ENCODE measurements around the gene L3MBTL2.
"Not testable (repeated sequence)": the region's sequence is repeated elsewhere in the genome, so short reads cannot be mapped to it uniquely, and the experiment has no call there.

L3MBTL2 gene

GRCh38 chr22:41241133-41241676 lies 36.1 kb downstream of the L3MBTL2 start:
- DNase-seq (ENCODE audit: low read depth) = no peak

GRCh38 chr22:41242396-41243117 lies 37.4 kb downstream of the L3MBTL2 start:
- DNase-seq (ENCODE audit: low read depth) = no peak

GRCh38 chr22:41243361-41243760 lies 38.2 kb downstream of the L3MBTL2 start:
- no peak for DNase-seq (ENCODE audit: low read depth)

GRCh38 chr22:41245917-41246499 lies 40.9 kb downstream of the L3MBTL2 start:
- DNase-seq (ENCODE audit: low read depth) = no peak

- no peak for DNase-seq (ENCODE audit: low read depth)
These were observed 42.6 kb downstream of the L3MBTL2 start for GRCh38 chr22:41247703-41248102.

- DNase-seq (ENCODE audit: low read depth) = no peak
These were observed 43.2 kb downstream of the L3MBTL2 start for GRCh38 chr22:41248314-41248713.

- DNase-seq (ENCODE audit: low read depth) = no peak
These were observed 43.6 kb downstream of the L3MBTL2 start for GRCh38 chr22:41248758-41249157.

- no peak for DNase-seq (ENCODE audit: low read depth)
These were observed 44.3 kb downstream of the L3MBTL2 start for GRCh38 chr22:41249442-41249841.

- no peak for DNase-seq (ENCODE audit: low read depth)
These were observed 45.0 kb downstream of the L3MBTL2 start for GRCh38 chr22:41250127-41250526.

- DNase-seq (ENCODE audit: low read depth) = no peak
These were observed 47.3 kb downstream of the L3MBTL2 start for GRCh38 chr22:41252365-41252764.

GRCh38 chr22:41254230-41254629 lies 49.1 kb downstream of the L3MBTL2 start:
- DNase-seq (ENCODE audit: low read depth) = no peak

GRCh38 chr22:41256254-41257253 lies 51.4 kb downstream of the L3MBTL2 start:
- peak; percentile 94 for DNase-seq (ENCODE audit: low read depth)

- no peak for DNase-seq (ENCODE audit: low read depth)
These were observed 52.6 kb downstream of the L3MBTL2 start for GRCh38 chr22:41257696-41258095.

GRCh38 chr22:41259756-41260155 lies 54.6 kb downstream of the L3MBTL2 start:
- not testable (repeated sequence) for DNase-seq (ENCODE audit: low read depth)

GRCh38 chr22:41260871-41261270 lies 55.8 kb downstream of the L3MBTL2 start:
- no peak for DNase-seq (ENCODE audit: low read depth)

- no peak for DNase-seq (ENCODE audit: low read depth)
These were observed 56.6 kb downstream of the L3MBTL2 start for GRCh38 chr22:41261541-41262249.

GRCh38 chr22:41262250-41262765 lies 57.2 kb downstream of the L3MBTL2 start:
- DNase-seq (ENCODE audit: low read depth) = no peak

- DNase-seq (ENCODE audit: low read depth) = no peak
These were observed 58.6 kb downstream of the L3MBTL2 start for GRCh38 chr22:41263704-41264103.

- no peak for DNase-seq (ENCODE audit: low read depth)
These were observed 59.4 kb downstream of the L3MBTL2 start for GRCh38 chr22:41264408-41264941.

GRCh38 chr22:41267958-41268357 lies 62.8 kb downstream of the L3MBTL2 start:
- DNase-seq (ENCODE audit: low read depth) = no peak

- no peak for DNase-seq (ENCODE audit: low read depth)
These were observed 66.7 kb downstream of the L3MBTL2 start for GRCh38 chr22:41271787-41272186.

Measured in ELR (cell line).